ENCODE results near the gene ALG12.

The ALG12 gene

GRCh38 chr22:49887064-49887451 lies 31.2 kb downstream of the ALG12 start:
- DNase-seq (ENCODE audit: low read depth) = no peak

- no peak for DNase-seq (ENCODE audit: low read depth)
Measured at GRCh38 chr22:49886346-49887063, 31.7 kb downstream of the ALG12 start.

- no peak for DNase-seq (ENCODE audit: low read depth)
Measured at GRCh38 chr22:49885881-49886280, 32.4 kb downstream of the ALG12 start.

- no peak for DNase-seq (ENCODE audit: low read depth)
Measured at GRCh38 chr22:49885281-49885680, 33.0 kb downstream of the ALG12 start.

- no peak for DNase-seq (ENCODE audit: low read depth)
Measured at GRCh38 chr22:49884503-49885260, 33.6 kb downstream of the ALG12 start.

GRCh38 chr22:49884075-49884474 lies 34.2 kb downstream of the ALG12 start:
- no peak for DNase-seq (ENCODE audit: low read depth)

GRCh38 chr22:49883294-49883640 lies 35.0 kb downstream of the ALG12 start:
- DNase-seq (ENCODE audit: low read depth) = no peak

- DNase-seq (ENCODE audit: low read depth) = no peak
Measured at GRCh38 chr22:49882519-49883293, 35.5 kb downstream of the ALG12 start.

- DNase-seq (ENCODE audit: low read depth) = no peak
Measured at GRCh38 chr22:49881856-49882255, 36.4 kb downstream of the ALG12 start.

GRCh38 chr22:49880281-49880680 lies 38.0 kb downstream of the ALG12 start:
- no peak for DNase-seq (ENCODE audit: low read depth)

GRCh38 chr22:49879871-49880270 lies 38.4 kb downstream of the ALG12 start:
- no peak for DNase-seq (ENCODE audit: low read depth)

GRCh38 chr22:49878206-49878605 lies 40.0 kb downstream of the ALG12 start:
- no peak for DNase-seq (ENCODE audit: low read depth)

- DNase-seq (ENCODE audit: low read depth) = no peak
Measured at GRCh38 chr22:49877642-49878041, 40.6 kb downstream of the ALG12 start.

GRCh38 chr22:49873228-49873940 lies 44.9 kb downstream of the ALG12 start:
- DNase-seq (ENCODE audit: low read depth) = no peak

- DNase-seq (ENCODE audit: low read depth) = no peak
Measured at GRCh38 chr22:49872347-49872746, 45.9 kb downstream of the ALG12 start.

GRCh38 chr22:49871482-49871881 lies 46.8 kb downstream of the ALG12 start:
- DNase-seq (ENCODE audit: low read depth) = no peak

GRCh38 chr22:49869845-49870712 lies 48.2 kb downstream of the ALG12 start:
- DNase-seq (ENCODE audit: low read depth) = no peak

- no peak for DNase-seq (ENCODE audit: low read depth)
Measured at GRCh38 chr22:49869086-49869830, 49.0 kb downstream of the ALG12 start.

GRCh38 chr22:49867303-49868265 lies 50.7 kb downstream of the ALG12 start:
- no peak for DNase-seq (ENCODE audit: low read depth)
